ENCODE measurements around the gene CYB5R2. TPM values are rescaled to one million over a fixed set of nuclear protein-coding genes. Genes with fewer than 3 reads are reported as not detected.
A peak's percentile ranks its signal among the peaks of the same experiment; 100 is the strongest.

CYB5R2 gene
- total RNA-seq (2013), result 0.50 TPM
- 1 to 10 TPM in 2 of 3 donors, under 1 TPM in 1; 0.52 to 3.7 (median 1.4) TPM for polyA plus RNA-seq
- polyA minus RNA-seq, result 0.69 and 1.8 TPM in 2 replicates
- 0.48 to 26.0 (median 2.7) reads per million in 11 experiments for total RNA-seq

GRCh38 chr11:7672960-7673723 lies at the start of gene CYB5R2:
TSS of gene CYB5R2 (minus strand) at chr11:7673500. CDS start at chr11:7672825, 675 bp downstream.
- H4K20me1 ChIP-seq (ENCODE audit: insufficient read depth, low read length), result no peaks in the 10 kb centered on the region
- peak within 1 kb of the TSS; percentile 76 for H3K4me2 ChIP-seq (replicated peaks; ENCODE audit: extremely low read depth, low read length, poor library complexity, severe bottlenecking)
- 15% methylated on average over 29 of the region's 40 CpGs for WGBS (ENCODE audit: insufficient coverage)
- peak in 2 of 3 donors; percentile 14 to 18 for DNase-seq
- Mint-ChIP-seq H3K4me3 (peak within 1 kb of the TSS; percentile 76 to 86), H3K9me3 (peaks cover 9 to 47% (median 33%) of the 10 kb centered on the region in 7 donors), H3K27me3 (ENCODE audit: low read depth in 3 of 3) (peaks cover 41 to 50% (median 43%) of the 10 kb centered on the region in 3 donors), H3K27ac (peak within 1 kb of the TSS in 5 of 7 donors; percentile 16 to 63 (median 53)), H3K36me3 (peaks cover 13 to 21% of the 10 kb centered on the region in 2 donors), H3K4me1 (peaks cover 46% of the 10 kb centered on the region)
- peak within 1 kb of the TSS; percentile 75 for H2AFZ ChIP-seq (ENCODE audit: insufficient read depth, low read depth, low read length, poor library complexity, severe bottlenecking)
- peak within 1 kb of the TSS; percentile 21 to 67 (median 23) for H3K4me3 ChIP-seq (replicated peaks in 1 of 3; ENCODE audit: low read depth in 2 of 3, low read length in 3 of 3)
- H3K9ac ChIP-seq (ENCODE audit: insufficient read depth, low read length, poor library complexity, severe bottlenecking), result peak within 1 kb of the TSS; percentile 27
- no peaks in the 10 kb centered on the region for H3K79me2 ChIP-seq (ENCODE audit: insufficient read depth, low read length)
- peaks cover 25 to 41% of the 10 kb centered on the region in 2 donors for H3K27me3 ChIP-seq (ENCODE audit: control insufficient read depth in 2 of 2, insufficient read depth in 2 of 2, low read length in 2 of 2)
- no peaks in the 10 kb centered on the region for H3K36me3 ChIP-seq (replicated peaks in 1 of 2; ENCODE audit: control insufficient read depth in 1 of 2, insufficient read depth in 2 of 2, low read length in 2 of 2)
- peaks cover 16 to 49% of the 10 kb centered on the region in 2 donors for H3K9me3 ChIP-seq (replicated peaks in 1 of 2; ENCODE audit: control insufficient read depth in 1 of 2, insufficient read depth in 1 of 2, low read length in 2 of 2)
- H3K27ac ChIP-seq (ENCODE audit: low read depth in 1 of 2, low read length in 2 of 2), result no peak within 1 kb of the TSS
- TF ChIP-seq, protein P1, sequence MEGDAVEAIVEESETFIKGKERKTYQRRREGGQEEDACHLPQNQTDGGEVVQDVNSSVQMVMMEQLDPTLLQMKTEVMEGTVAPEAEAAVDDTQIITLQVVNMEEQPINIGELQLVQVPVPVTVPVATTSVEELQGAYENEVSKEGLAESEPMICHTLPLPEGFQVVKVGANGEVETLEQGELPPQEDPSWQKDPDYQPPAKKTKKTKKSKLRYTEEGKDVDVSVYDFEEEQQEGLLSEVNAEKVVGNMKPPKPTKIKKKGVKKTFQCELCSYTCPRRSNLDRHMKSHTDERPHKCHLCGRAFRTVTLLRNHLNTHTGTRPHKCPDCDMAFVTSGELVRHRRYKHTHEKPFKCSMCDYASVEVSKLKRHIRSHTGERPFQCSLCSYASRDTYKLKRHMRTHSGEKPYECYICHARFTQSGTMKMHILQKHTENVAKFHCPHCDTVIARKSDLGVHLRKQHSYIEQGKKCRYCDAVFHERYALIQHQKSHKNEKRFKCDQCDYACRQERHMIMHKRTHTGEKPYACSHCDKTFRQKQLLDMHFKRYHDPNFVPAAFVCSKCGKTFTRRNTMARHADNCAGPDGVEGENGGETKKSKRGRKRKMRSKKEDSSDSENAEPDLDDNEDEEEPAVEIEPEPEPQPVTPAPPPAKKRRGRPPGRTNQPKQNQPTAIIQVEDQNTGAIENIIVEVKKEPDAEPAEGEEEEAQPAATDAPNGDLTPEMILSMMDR (IDR thresholded peaks at IDR 0.05), result no peak
- peaks cover 28 to 34% of the 10 kb centered on the region in 2 donors for H3K4me1 ChIP-seq (ENCODE audit: control insufficient read depth in 1 of 2, insufficient read depth in 2 of 2, low read length in 2 of 2)
- intact Hi-C loops (cut with micrococcal nuclease), result no loop called here

DNA sequence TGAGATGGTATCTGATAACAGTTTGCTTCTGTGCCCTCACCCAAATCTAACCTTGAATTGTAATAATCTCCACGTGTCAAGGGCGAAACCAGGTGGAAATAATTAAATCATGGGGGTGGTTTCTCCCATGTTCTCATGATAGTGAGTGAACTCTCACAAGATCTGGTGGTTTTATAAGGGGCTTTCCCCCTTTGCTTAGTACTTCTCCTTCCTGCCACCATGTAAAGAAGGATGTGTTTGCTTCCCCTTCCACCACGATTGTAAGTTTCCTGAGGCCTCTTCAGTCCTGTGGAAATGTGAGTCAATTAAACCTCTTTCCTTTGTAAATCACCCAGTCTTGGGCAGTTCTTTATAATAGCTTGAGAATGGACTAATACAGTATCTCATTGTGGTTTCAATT lies 41.5 kb upstream of the CYB5R2 start:
- no peaks in the 10 kb centered on the region for H3K4me1 ChIP-seq (ENCODE audit: control insufficient read depth in 1 of 2, insufficient read depth in 2 of 2, low read length in 2 of 2)
- H3K9me3 ChIP-seq (replicated peaks in 1 of 2; ENCODE audit: control insufficient read depth in 1 of 2, insufficient read depth in 1 of 2, low read length in 2 of 2), result no peaks in the 10 kb centered on the region
- peaks cover 0 to 9% (median 0%) of the 10 kb centered on the region in 7 donors for H3K9me3 Mint-ChIP-seq
- peak in 1 of 3 donors; percentile 5 for DNase-seq
- H3K27me3 Mint-ChIP-seq (ENCODE audit: low read depth in 3 of 3), result peaks cover 0 to 2% (median 0%) of the 10 kb centered on the region in 3 donors
- H3K27ac Mint-ChIP-seq, result no peak overlapping the region
- intact Hi-C loops (cut with micrococcal nuclease), result no loop called here
- H4K20me1 ChIP-seq (ENCODE audit: insufficient read depth, low read length), result no peaks in the 10 kb centered on the region
- no peak overlapping the region for H3K4me3 ChIP-seq (replicated peaks in 1 of 3; ENCODE audit: low read depth in 2 of 3, low read length in 3 of 3)
- no CpG with 5 or more reads among the region's 3 CpGs for WGBS (ENCODE audit: insufficient coverage)
- no peaks in the 10 kb centered on the region for H3K36me3 ChIP-seq (replicated peaks in 1 of 2; ENCODE audit: control insufficient read depth in 1 of 2, insufficient read depth in 2 of 2, low read length in 2 of 2)
- H3K4me1 Mint-ChIP-seq, result no peaks in the 10 kb centered on the region
- no peaks in the 10 kb centered on the region for H3K79me2 ChIP-seq (ENCODE audit: insufficient read depth, low read length)
- H3K4me3 Mint-ChIP-seq, result no peak overlapping the region
- H3K9ac ChIP-seq (ENCODE audit: insufficient read depth, low read length, poor library complexity, severe bottlenecking), result no peak overlapping the region
- TF ChIP-seq, protein P1 (IDR thresholded peaks at IDR 0.05), result no peak
- H2AFZ ChIP-seq (ENCODE audit: insufficient read depth, low read depth, low read length, poor library complexity, severe bottlenecking), result no peak overlapping the region
- H3K27ac ChIP-seq (ENCODE audit: low read depth in 1 of 2, low read length in 2 of 2), result no peak overlapping the region
- H3K4me2 ChIP-seq (replicated peaks; ENCODE audit: extremely low read depth, low read length, poor library complexity, severe bottlenecking), result no peak overlapping the region
- no peaks in the 10 kb centered on the region for H3K36me3 Mint-ChIP-seq
- H3K27me3 ChIP-seq (ENCODE audit: control insufficient read depth in 2 of 2, insufficient read depth in 2 of 2, low read length in 2 of 2), result no peaks in the 10 kb centered on the region

All from CD14-positive monocyte (primary cell).